GM12874 (cell line): Measurements from ENCODE around the gene EPX.

Experiments
- TF ChIP-seq, protein P1 (sequence below): IDR thresholded peaks from 2 replicates; pipeline ENCODE4 v1.5.1; 2011; ENCODE audit warnings: low read depth, mild to moderate bottlenecking, control low read depth, low read length, moderate library complexity; ENCODE audit not compliant: insufficient read depth

The EPX gene

GRCh38 chr17:58238147-58238634 is 45.7 kb downstream of the EPX start, which contains the start of gene LPO:
Gene LPO, plus strand, starts transcription at chr17:58238584. Its CDS starts 4,396 bp downstream, at chr17:58242980.
- TF ChIP-seq, protein P1, sequence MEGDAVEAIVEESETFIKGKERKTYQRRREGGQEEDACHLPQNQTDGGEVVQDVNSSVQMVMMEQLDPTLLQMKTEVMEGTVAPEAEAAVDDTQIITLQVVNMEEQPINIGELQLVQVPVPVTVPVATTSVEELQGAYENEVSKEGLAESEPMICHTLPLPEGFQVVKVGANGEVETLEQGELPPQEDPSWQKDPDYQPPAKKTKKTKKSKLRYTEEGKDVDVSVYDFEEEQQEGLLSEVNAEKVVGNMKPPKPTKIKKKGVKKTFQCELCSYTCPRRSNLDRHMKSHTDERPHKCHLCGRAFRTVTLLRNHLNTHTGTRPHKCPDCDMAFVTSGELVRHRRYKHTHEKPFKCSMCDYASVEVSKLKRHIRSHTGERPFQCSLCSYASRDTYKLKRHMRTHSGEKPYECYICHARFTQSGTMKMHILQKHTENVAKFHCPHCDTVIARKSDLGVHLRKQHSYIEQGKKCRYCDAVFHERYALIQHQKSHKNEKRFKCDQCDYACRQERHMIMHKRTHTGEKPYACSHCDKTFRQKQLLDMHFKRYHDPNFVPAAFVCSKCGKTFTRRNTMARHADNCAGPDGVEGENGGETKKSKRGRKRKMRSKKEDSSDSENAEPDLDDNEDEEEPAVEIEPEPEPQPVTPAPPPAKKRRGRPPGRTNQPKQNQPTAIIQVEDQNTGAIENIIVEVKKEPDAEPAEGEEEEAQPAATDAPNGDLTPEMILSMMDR = no peak

DNA sequence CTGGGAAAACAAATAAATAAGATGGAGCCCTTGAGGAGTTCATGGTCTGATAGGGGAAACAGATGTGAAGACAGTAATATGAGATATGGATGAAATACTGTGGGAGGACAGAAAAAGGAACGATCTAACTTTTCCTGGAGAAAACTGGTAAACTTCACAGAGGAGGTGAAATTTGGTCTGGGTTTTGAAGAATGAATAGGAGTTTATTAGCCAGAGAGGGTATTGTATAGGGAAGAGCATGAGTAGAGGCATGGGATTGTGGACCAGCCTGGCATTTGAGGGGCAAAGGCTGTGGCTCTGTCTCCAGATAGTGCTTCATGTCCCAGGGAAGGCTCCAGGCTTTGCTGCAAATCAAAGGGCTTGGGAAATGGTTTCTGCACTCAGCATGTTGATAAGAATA is 47.5 kb downstream of the EPX start:
- TF ChIP-seq, protein P1 = no peak

DNA sequence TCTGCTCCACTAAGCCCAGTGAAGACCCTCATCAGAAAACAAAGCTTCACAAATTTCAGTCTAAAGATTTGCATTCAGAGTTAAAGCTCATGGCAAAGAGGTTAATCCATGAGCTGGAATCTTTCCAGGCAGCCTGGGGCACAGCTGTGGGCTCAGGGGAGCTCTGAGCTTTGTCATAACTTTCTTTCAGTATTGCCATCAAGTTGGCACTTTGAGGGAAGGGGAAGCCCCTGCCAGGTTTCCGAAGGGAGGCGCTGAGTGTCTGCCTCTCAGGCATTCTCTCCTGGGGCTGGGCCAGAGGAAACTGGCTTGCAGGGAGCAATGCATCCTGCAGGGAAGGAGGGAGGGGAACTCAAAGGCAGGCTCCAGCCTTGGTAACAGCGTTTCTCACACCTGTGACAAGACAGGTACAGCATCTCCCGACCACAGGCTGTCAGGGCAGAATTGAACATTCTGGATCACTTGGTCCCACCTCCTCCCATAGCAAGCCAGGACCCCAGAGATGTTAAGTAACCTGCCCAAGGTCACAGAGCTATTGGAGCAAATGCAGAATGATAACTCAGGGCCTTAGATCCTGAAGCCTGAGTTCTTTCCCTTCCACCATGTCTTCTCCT is 49.8 kb downstream of the EPX start:
- TF ChIP-seq, protein P1 = no peak

DNA sequence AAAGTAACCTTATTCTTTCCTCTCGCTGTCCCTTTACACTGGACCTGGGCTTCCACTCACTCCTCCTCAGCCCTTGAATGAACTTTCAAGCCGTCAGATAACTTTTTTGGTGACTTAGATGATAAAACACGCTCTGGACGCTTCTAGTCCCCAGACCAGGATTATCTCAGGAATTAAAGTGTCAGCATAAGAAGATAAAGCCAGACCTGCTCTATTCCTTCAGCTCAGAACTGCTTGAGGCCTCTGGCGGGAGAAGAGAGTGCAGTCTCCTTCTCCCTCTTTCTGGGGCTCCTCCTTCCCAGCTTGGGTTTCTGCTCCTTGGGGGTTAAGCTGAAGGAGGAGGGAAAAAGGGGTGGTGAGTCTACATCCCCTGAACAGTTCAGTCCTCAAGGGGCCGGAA is 52.4 kb downstream of the EPX start:
- TF ChIP-seq, protein P1 = no peak

DNA sequence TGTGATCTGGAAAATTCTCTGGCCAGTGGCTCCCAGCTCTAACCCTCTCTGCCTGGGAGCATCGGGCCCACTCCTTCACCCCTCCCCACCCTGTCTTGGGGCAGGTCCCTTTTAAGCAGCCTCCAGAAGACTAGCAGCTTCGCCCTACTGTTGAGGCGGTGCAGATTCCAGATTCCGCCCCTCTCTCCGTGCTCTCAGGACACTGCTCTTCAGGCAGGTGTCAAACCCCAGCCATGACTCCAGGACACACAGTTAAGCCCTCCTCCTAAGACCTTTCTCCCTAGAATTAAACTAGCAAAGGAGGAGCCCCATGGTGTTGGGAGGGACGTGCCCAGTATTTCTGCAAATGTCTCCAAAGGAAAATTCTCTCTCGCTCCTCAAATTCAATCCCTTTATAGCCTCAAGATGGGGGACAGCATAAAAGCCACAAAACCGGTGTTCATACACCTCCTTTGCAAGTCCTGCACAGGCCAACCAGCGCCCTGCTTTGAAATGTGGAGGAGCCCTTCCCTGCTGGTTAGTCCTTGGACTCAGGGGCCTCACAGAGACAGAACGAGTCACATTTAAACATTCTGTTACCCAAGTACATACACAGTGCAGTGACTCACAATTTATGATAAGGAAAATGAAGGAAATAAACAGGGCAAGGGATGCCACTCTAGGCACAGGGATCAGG is 53.0 kb downstream of the EPX start:
- TF ChIP-seq, protein P1 = no peak

DNA sequence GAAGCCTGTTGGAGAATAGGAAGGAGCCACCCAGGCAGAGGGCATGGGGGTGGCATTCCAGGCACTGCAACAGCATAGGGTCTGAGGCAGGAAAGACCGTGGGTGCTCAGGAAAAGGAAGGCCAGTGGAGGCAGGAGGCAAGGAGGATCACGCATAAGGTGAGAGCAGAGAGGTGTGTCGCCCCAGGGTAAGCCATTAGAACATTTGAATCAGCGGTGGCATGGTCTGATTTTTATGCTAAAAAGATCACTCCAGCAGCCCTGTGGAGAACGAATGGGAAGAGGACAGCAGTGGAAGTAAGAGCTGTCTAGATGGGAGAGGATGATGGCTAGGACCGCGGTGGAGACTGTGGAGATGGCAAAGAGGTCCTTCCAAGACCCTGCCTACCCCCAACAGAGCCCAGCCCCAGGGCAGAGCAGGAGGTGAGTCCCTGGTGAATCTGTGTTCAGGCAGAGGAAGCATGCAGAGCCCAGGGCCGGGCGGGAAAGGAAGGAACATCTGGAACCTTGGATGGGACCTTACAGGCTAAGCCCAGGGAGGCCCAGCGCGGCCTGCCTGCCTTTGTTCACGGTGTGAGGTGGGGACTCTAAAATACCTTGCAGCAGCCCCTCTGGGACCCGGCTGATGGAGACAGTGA is 53.7 kb downstream of the EPX start:
- TF ChIP-seq, protein P1 = no peak

DNA sequence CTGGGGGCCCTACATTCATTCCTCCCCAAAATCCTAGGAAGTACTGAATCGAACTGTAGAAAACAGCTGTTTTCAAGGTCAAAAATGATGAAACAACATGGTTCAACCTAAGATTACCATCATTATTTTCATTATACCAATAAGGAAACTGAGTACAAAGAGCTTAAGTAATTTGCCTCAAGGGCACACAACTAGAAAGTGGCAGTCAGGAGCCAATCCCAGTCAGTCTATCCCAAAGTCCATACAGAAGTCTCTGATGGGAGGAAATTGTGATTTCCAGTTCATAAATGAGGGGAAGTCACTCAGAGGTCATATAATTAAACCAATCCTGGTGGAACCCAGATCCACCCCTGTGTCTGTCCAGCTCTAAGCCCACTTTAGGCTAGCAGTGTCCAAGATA is 54.3 kb downstream of the EPX start:
- TF ChIP-seq, protein P1 = no peak
